ENCODE measurements around the gene PTPRQ.

Gene PTPRQ

DNA sequence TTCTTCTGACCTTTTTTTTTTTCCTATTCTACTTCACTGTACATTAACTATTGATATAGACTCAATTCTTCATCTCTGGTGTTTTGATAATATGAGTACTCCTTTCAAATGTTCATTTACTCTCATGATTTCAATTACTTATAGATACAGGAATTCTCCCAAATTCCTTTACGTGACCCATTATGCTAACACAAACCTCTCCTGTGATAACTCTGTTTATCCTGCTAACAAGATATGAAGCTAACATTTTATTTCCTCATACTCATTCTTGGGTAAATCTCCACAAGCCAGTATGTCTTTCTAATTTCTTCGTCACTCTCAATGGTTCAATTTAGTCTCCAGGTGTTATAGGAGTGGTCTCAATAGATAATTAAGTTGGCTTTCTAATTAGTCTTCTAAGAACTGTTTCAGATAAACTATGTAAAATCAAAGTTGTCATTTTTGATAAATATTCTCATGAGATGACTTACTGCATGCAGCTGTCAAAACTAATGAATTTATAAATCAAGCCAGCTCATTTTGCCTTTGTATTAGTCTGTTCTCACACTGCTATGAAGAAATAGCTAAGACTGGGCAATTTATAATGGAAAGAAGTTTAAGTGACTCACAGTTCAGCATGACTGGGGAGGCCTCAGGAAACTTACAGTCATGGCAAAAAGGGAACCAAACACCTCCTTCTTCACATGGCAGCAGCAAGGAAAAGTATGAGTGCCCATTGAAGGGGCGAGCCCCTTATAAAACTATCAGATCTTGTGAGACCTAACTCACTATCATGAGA is 132.8 kb downstream of the PTPRQ start:
- DNase-seq = no peak

DNA sequence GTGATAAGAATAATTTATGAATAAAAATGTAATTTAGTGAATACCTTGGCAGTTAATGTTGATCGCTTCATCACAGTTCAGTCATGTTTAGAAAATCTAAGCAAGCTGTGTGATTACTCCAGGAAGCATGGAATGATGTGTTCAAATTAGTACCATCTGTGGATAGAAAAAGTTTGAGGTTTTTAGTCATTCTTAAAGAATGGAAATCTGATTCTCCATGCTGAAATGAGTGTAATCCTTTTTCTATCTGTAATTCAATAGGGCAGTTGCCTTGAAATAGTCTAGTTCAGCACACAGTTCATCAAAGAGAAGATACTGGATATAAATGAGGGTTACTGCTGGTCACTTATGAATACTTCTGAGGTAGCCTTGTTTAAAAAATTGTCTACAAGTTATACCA is 136.2 kb downstream of the PTPRQ start:
- no peak for DNase-seq

- no peak for DNase-seq
Observed at GRCh38 chr12:80581783-80582182, 137.7 kb downstream of the PTPRQ start.

- DNase-seq = no peak
Observed at GRCh38 chr12:80582431-80582830, 138.4 kb downstream of the PTPRQ start.

GRCh38 chr12:80589077-80589476 is 145.0 kb downstream of the PTPRQ start:
- no peak for DNase-seq

- DNase-seq = no peak
Observed at GRCh38 chr12:80590085-80590484, 146.1 kb downstream of the PTPRQ start.

DNA sequence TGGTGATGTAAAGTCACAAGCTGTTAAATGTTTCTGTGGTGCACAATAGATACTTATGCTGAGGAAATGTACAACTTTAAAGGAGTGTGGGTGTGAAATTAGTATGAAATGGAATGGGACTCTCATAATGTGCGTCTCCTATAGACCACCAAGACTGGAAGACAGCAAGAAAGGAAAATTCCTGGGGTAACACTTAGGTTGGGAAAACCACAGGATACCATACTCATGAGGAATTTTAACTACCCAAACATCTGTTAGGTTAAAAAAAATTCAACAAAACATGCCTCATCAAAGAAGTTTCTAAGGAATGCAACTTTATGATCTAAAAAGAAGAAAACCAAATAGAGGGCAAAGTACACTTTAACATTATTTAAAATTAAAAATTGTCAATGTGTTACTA is 149.7 kb downstream of the PTPRQ start:
- DNase-seq = no peak

DNA sequence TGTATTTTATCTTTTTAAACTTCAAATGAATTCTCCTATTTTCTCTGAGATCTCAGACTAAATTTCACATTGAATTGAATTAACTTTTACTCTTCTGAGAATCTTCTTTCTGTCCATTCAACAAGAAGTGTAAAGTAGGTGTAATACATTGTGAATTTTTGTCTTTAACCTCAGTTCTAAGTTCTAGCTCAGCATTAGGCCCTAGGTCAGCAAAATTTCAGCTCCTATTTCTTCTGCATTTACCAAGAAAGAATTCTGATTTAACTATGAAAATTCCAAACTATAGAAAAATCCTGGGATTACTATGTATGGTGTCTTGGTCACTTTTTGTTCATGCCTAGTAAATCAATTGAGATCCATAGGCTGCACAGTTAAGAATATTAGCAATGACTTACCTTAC is 152.5 kb downstream of the PTPRQ start:
- DNase-seq = no peak

DNA sequence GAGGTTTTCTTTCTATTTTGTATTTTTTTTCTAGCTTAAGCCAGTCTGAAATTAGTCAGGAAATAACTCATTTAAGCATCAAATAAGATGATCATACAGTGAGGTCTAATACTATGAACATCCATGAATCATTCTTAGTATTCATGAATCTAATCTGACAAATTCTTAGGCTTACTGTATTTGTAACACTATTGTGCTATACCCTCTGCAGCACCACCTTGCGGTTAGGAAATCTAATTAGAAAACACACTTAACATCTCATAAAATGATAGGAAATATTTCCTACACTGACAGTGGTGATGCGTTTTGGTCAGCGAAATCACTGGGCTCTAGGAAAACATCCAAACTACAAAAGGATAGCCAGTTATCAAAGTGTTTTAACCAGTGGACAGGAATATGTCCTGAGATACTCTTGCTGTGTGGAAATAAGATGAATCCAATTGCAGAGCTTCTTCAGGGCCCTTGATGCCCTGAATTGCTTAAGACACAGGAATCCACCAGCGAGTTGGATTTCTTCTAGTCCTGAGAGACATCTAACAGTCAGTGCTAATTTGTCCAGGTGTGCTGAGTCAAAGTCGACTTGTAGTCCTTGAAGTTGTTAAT is 154.1 kb downstream of the PTPRQ start:
- DNase-seq = no peak

DNA sequence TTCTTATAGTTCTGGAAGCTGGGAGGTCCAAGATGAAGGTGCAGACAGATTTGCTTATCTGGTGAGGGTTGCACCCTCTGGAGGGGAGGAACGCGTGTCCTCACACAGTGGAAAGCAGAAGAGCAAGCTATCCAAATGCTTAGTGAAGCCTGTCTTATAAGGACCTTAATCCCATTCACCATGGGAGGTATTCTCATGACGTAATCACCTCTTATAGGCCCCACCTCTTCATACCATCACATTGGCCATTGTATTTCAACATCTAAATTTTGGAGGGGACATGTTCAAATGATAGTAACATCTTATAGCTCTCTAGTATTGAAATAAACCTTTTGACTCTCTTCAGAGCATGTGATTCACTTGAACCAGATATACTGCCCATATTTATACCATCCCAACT is 158.4 kb downstream of the PTPRQ start:
- no peak for DNase-seq

DNA sequence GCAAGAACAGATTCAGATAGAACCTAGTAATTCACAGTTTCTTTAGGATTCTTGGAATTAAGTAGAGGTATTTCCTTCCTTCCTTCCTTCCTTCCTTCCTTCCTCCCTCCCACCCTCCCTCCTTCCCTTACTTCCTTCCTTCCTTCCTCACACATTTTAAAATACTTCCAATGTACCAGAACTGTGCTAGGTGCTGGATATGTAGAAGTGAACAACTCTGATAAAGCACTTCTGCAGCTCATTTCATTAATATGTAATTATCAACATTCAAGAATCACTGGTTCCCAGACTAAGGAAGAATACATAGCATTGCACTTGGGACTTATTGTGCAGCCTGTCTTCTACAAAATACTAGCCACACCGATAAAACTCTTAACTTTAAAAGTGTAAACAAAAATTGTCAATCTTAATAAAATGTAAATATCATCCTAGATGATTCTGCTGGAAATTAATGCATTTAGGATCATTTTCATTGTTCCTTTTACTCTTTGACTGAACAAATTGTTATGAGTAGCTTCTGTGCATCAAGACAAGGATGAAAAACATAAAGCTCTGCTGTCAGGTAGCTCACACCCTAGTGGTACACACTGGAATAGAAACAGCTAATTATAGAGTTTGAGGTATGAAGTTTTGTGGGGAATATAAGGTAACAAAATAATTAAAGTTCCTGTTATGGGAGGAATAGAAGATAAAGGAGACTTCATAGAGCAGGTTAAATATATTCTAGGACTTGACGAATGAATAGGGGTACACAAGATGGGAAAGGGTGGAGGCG is 163.5 kb downstream of the PTPRQ start:
- no peak for DNase-seq

DNA sequence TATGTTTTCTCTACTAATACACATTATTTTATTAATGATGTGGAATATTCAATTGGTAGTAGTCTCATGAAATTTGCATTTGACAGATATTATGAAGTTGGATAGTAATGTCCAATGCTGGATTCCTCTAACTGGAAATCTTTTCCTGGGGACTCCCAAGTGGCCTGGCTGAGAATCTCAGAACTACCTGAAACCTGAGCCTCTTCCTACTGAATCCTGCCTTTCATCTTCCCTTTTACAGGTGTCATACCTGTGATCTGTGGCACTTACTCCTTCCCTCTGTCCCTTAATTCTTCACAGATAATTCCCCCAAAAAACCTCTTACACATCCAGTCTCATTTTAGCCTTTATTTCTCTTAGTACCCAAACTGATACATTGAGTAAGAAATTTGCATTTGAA is 173.7 kb downstream of the PTPRQ start:
- DNase-seq = no peak

DNA sequence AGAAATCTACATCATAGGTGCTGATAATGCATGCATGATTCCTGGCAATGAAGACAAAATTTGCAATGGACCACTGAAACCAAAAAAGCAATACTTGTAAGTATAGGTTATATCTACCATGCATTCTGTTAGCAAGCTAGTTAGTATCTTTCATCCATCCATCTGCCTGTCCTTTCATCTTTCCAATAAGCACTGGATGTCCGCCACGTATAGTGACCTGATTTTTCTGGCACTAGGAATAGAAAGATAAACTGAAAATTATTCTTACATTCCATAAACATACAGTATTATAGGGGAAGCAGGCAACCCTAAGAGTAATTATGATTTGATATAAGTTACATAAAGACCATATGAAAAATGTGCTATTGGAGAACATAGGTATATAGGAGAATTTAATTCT is 176.2 kb downstream of the PTPRQ start:
- DNase-seq = no peak

DNA sequence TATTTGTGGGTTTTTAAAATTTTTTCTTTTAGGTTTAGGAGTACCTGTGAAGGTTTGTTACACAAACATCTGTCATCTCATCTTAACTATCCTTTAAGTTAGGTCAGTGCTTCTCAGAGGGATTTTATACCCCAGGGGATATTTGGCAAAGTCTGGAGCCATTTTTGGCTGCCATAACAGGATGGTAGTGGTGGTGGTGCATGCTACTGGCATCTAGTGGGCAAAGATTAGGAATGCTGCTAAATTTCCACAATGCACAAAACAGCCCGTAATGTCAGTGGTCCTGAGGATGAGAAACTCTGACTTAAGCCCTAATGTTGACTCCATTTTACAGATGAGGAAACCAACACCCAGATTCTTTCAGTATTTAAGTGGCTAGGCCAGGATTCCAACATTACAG is 178.2 kb downstream of the PTPRQ start:
- DNase-seq = no peak

DNA sequence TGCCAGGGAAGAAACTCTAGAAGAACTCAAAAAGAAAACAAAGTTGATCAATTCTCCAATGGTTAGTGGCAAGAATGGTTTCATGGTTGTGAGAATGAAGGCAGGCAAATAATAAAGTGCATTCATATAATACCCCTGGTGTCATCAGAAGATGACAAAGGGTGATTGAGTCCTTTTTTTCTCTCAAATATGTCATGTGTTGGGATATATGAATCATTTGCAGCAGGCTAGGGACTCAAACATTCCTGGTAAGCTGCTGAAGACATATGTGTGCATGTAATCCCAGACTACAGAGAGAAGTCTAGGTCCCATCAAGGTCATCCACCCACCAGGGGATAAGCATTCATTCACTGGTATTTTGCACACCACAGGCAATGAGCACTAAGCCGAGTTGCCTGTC is 181.0 kb downstream of the PTPRQ start:
- no peak for DNase-seq

DNA sequence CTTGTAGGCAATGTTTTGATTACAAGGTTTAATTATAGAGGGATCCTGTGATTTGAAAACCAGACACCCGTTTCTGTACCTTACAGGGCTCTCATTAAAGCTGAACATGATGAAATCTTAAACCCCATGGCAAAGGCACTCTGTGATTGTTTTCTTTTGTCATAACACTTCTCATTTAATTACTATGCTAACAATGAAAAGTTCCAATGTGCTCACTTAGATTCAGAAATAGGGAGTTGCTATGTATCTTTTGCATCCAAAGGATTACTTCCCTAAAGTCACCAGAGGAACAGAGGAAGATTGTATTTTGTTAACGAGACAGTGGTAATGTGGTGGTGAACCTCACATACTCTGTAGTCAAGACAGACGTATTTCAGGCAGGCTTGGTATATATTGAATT is 181.9 kb downstream of the PTPRQ start:
- DNase-seq = no peak

GRCh38 chr12:80627782-80628181 is 183.7 kb downstream of the PTPRQ start:
- no peak for DNase-seq

DNA sequence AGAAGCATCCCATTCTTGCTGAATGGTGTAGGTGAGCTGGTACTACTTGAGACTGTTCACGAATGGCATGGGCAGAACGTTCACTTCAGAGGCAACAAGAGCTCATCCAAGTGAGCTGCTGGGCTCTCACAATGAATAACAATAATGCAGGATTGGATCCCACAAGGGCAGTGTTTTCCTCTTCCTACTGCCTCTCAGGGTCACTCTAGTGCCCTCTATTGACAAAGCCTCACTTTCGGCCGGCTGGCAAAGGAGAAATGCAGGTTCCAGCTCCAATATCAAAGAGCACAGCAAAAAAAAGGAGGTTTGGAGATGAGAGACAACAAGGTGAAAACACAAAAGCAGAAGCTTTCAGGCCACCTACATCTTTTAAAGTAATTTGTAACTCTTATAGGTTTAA is 188.8 kb downstream of the PTPRQ start:
- DNase-seq = no peak

- no peak for DNase-seq
Observed at GRCh38 chr12:80634903-80635302, 190.9 kb downstream of the PTPRQ start.

- DNase-seq = no peak
Observed at GRCh38 chr12:80636832-80637231, 192.8 kb downstream of the PTPRQ start.

GRCh38 chr12:80641936-80642335 is 197.9 kb downstream of the PTPRQ start:
- no peak for DNase-seq

GRCh38 chr12:80643961-80644360 is 199.9 kb downstream of the PTPRQ start:
- no peak for DNase-seq

DNA sequence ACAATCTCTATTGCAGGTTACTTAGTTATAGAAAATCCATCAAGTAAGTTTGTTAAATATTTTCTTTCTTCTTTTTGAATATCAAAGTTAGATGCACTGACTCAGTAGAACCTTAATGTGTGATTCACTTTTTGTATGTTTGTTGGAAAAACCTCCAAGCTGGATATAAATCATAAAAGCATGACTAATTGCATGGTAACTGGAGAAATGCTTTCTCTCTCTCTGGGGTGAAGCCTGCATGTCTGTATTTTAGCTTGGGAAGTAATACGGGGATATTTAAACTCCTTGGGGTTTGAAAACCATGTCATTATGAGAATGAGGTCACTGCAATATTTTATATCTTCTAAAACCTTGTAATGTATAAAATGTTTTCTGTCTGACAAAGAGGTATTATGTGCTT is 204.8 kb downstream of the PTPRQ start:
- no peak for DNase-seq

DNA sequence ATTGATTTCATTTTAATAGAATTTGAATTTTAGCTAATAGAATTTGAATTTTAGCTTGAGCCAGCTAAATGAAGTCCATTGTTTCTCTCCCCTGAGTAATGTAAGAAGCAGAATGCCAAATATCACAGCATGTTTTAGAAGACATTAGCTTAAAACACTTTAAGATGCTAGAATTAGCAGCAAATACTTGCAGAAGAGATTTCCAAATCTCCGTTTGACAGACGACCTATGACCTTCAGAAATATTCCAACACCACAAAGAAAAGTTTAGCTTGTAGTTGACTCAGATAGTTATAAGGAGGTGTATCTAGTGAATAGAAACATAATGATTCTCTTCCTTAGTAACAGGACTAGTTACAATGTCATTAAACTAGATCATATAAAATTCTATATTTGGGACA is 211.7 kb downstream of the PTPRQ start:
- DNase-seq = no peak

Data from GDM1 (cell line).